Measurements from ENCODE around the gene LARGE1.

DNA sequence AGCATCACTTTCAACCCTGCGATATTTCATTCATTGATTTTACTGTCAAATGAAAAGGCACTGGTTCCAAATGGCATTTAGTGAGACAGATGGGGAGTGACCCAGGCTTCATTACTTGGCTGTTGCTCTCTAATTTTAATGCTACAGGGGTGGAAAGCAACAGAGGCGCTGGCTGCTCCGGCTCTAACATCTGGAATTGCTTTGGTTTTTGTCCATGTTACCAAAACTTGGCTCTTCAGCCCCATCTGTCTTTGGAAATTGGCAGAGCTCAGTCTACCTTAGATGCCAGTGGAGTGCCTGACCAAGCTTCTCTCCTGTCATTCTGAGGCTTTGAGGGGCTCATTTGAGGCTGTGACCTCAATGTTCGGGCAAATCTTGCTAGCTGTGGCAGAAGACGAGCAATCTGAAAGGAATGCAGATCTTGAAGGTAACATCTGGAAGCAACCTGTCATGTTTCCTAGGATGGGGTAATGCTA is 452.6 kb downstream of the LARGE1 start:
- TF ChIP-seq, protein P1, sequence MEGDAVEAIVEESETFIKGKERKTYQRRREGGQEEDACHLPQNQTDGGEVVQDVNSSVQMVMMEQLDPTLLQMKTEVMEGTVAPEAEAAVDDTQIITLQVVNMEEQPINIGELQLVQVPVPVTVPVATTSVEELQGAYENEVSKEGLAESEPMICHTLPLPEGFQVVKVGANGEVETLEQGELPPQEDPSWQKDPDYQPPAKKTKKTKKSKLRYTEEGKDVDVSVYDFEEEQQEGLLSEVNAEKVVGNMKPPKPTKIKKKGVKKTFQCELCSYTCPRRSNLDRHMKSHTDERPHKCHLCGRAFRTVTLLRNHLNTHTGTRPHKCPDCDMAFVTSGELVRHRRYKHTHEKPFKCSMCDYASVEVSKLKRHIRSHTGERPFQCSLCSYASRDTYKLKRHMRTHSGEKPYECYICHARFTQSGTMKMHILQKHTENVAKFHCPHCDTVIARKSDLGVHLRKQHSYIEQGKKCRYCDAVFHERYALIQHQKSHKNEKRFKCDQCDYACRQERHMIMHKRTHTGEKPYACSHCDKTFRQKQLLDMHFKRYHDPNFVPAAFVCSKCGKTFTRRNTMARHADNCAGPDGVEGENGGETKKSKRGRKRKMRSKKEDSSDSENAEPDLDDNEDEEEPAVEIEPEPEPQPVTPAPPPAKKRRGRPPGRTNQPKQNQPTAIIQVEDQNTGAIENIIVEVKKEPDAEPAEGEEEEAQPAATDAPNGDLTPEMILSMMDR (conservative IDR thresholded peaks at IDR 0.05; ENCODE audit: low read length): no peak
- TF ChIP-seq EZH2phosphoT487 (IDR thresholded peaks at IDR 0.05; ENCODE audit: borderline replicate concordance): no peak
